ENCODE results near the gene HERPUD2.

- no peak for TF ChIP-seq CTCF (IDR thresholded peaks at IDR 0.05; ENCODE audit: poor library complexity)
- TF ChIP-seq EZH2phosphoT487 (IDR thresholded peaks at IDR 0.05; ENCODE audit: low read depth, severe bottlenecking, unreplicated experiment), result no peak
Observed at GRCh38 chr7:35670856-35671569, 23.9 kb downstream of the HERPUD2 start.

All from hepatocyte (in vitro differentiated cells).